Measurements from ENCODE around the gene HHAT. TPM values are rescaled to one million over a fixed set of nuclear protein-coding genes. Genes with fewer than 3 reads are reported as not detected.

The HHAT gene
- total RNA-seq, 2 donors from 2014 or later: 1.2 to 1.5 TPM

DNA sequence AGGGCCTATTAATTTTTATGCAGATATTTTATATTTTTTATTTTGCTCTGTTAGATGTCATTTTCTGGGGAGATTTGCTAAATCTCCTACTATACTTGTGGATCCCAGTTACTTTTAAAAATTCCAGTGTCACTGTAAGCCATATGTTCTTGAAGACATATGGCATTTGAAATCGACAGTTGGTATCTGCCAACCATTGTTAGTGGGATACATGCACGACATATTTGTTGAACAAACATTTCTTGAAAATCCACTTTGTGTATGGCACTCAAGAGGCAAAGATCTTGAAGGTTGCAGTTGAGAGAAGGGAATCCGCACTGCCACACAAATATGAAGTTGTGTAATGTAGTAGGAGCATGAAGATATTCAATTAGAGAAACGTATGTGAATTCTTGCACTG, 287.7 kb downstream of the HHAT start:
- no peak overlapping the region for H3K4me3 Mint-ChIP-seq
- H3K4me1 Mint-ChIP-seq (ENCODE audit: low read depth): no peaks in the 10 kb centered on the region
- H3K27me3 Mint-ChIP-seq (ENCODE audit: low read depth): no peaks in the 10 kb centered on the region
- H3K9me3 Mint-ChIP-seq: peaks cover 0 to 2% of the 10 kb centered on the region in 2 donors
- H3K27ac Mint-ChIP-seq: no peak overlapping the region
- H3K36me3 Mint-ChIP-seq (ENCODE audit: insufficient read depth in 2 of 2): no peaks in the 10 kb centered on the region
- no peak for ATAC-seq (replicated peaks in 1 of 2)
- no peak for DNase-seq

- H3K4me1 Mint-ChIP-seq (ENCODE audit: low read depth): no peaks in the 10 kb centered on the region
- ATAC-seq (replicated peaks in 1 of 2) (no peak), DNase-seq (no peak)
- peaks cover 0 to 2% of the 10 kb centered on the region in 2 donors for H3K9me3 Mint-ChIP-seq
- H3K36me3 Mint-ChIP-seq (ENCODE audit: insufficient read depth in 2 of 2): no peaks in the 10 kb centered on the region
- H3K27me3 Mint-ChIP-seq (ENCODE audit: low read depth): no peaks in the 10 kb centered on the region
- H3K27ac Mint-ChIP-seq: no peak overlapping the region
- H3K4me3 Mint-ChIP-seq: no peak overlapping the region
Measured at GRCh38 chr1:210617293-210617692, 288.6 kb downstream of the HHAT start.

- Mint-ChIP-seq H3K9me3 (peaks cover 0 to under 1% of the 10 kb centered on the region in 2 donors), H3K4me3 (no peak overlapping the region), H3K27me3 (ENCODE audit: low read depth) (no peaks in the 10 kb centered on the region), H3K36me3 (ENCODE audit: insufficient read depth in 2 of 2) (no peaks in the 10 kb centered on the region), H3K27ac (no peak overlapping the region), H3K4me1 (ENCODE audit: low read depth) (no peaks in the 10 kb centered on the region)
- no peak for DNase-seq
- ATAC-seq (replicated peaks in 1 of 2): no peak
Measured at GRCh38 chr1:210618369-210618768, 289.7 kb downstream of the HHAT start.

- no peaks in the 10 kb centered on the region for H3K9me3 Mint-ChIP-seq
- no peak for DNase-seq
- no peak for ATAC-seq (replicated peaks in 1 of 2)
- no peak overlapping the region for H3K4me3 Mint-ChIP-seq
- no peaks in the 10 kb centered on the region for H3K4me1 Mint-ChIP-seq (ENCODE audit: low read depth)
- H3K27ac Mint-ChIP-seq: no peak overlapping the region
- no peaks in the 10 kb centered on the region for H3K27me3 Mint-ChIP-seq (ENCODE audit: low read depth)
- no peaks in the 10 kb centered on the region for H3K36me3 Mint-ChIP-seq (ENCODE audit: insufficient read depth in 2 of 2)
Measured at GRCh38 chr1:210620867-210621488, 292.3 kb downstream of the HHAT start.

GRCh38 chr1:210621712-210622111, 293.0 kb downstream of the HHAT start:
- H3K9me3 Mint-ChIP-seq: no peaks in the 10 kb centered on the region
- H3K4me1 Mint-ChIP-seq (ENCODE audit: low read depth): no peaks in the 10 kb centered on the region
- no peak for DNase-seq
- no peak overlapping the region for H3K4me3 Mint-ChIP-seq
- H3K27me3 Mint-ChIP-seq (ENCODE audit: low read depth): no peaks in the 10 kb centered on the region
- H3K36me3 Mint-ChIP-seq (ENCODE audit: insufficient read depth in 2 of 2): no peaks in the 10 kb centered on the region
- ATAC-seq (replicated peaks in 1 of 2): no peak
- no peak overlapping the region for H3K27ac Mint-ChIP-seq

- no peaks in the 10 kb centered on the region for H3K36me3 Mint-ChIP-seq (ENCODE audit: insufficient read depth in 2 of 2)
- ATAC-seq (replicated peaks in 1 of 2) (no peak), DNase-seq (no peak)
- no peak overlapping the region for H3K27ac Mint-ChIP-seq
- no peaks in the 10 kb centered on the region for H3K27me3 Mint-ChIP-seq (ENCODE audit: low read depth)
- no peak overlapping the region for H3K4me3 Mint-ChIP-seq
- H3K9me3 Mint-ChIP-seq: no peaks in the 10 kb centered on the region
- no peaks in the 10 kb centered on the region for H3K4me1 Mint-ChIP-seq (ENCODE audit: low read depth)
Measured at GRCh38 chr1:210624722-210625121, 296.0 kb downstream of the HHAT start.

DNA sequence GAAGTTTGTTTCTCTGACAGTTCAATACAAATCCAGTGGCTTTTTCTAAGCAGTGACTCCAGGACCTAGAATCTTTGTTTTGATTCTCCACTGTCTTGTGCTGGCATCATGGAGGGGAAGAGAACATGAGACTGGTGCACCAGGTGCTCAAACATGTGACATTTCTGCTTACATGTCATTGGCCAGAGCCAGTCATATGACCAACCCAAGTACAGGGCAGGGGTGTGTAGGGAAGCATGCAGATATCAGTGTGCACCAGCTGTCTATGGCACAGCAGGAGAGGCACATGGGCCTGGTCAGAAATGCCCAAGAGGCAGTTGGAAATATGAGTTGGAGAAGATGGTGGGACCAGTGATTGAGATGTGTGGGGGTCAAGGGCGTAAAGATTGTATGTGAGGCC, 297.0 kb downstream of the HHAT start:
- DNase-seq (no peak), ATAC-seq (replicated peaks in 1 of 2) (no peak)
- Mint-ChIP-seq H3K9me3 (no peaks in the 10 kb centered on the region), H3K27ac (no peak overlapping the region), H3K4me1 (ENCODE audit: low read depth) (no peaks in the 10 kb centered on the region), H3K4me3 (no peak overlapping the region), H3K36me3 (ENCODE audit: insufficient read depth in 2 of 2) (no peaks in the 10 kb centered on the region), H3K27me3 (ENCODE audit: low read depth) (no peaks in the 10 kb centered on the region)

- Mint-ChIP-seq H3K4me3 (no peak overlapping the region), H3K27me3 (ENCODE audit: low read depth) (no peaks in the 10 kb centered on the region), H3K9me3 (no peaks in the 10 kb centered on the region), H3K36me3 (ENCODE audit: insufficient read depth in 2 of 2) (no peaks in the 10 kb centered on the region), H3K27ac (no peak overlapping the region), H3K4me1 (ENCODE audit: low read depth) (no peaks in the 10 kb centered on the region)
- ATAC-seq (replicated peaks in 1 of 2) (no peak), DNase-seq (no peak)
Measured at GRCh38 chr1:210626341-210626740, 297.6 kb downstream of the HHAT start.

DNA sequence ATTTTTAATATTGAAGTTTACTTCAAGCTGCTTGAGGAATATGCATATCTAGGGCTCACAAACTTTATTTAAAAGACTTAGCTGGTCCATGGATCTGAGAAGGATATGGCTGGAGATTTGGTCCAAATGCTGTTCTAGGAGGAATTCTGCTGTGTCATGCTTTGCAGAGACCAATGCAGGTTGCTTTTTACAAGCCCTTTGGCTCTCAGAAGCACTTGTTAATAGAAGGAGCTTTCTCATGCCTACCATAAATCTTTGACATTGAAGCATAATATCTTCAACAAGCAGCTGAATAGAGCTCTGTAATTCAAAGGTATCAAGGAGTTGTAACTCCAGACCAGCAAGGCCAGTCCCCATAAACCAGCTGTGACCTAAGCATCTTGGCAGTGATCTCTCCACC, 299.1 kb downstream of the HHAT start:
- ATAC-seq (replicated peaks in 1 of 2): no peak
- Mint-ChIP-seq H3K4me3 (no peak overlapping the region), H3K9me3 (no peaks in the 10 kb centered on the region), H3K36me3 (ENCODE audit: insufficient read depth in 2 of 2) (no peaks in the 10 kb centered on the region), H3K4me1 (ENCODE audit: low read depth) (no peaks in the 10 kb centered on the region), H3K27ac (no peak overlapping the region), H3K27me3 (ENCODE audit: low read depth) (no peaks in the 10 kb centered on the region)
- DNase-seq: no peak

- no peak overlapping the region for H3K27ac Mint-ChIP-seq
- no peak for ATAC-seq (replicated peaks in 1 of 2)
Measured at GRCh38 chr1:210629276-210629675, 300.6 kb downstream of the HHAT start.

GRCh38 chr1:210631399-210631798, 302.7 kb downstream of the HHAT start:
- no peak for ATAC-seq (replicated peaks in 1 of 2)
- Mint-ChIP-seq H3K36me3 (ENCODE audit: insufficient read depth in 2 of 2) (no peaks in the 10 kb centered on the region), H3K27me3 (ENCODE audit: low read depth) (no peaks in the 10 kb centered on the region), H3K27ac (no peak overlapping the region), H3K4me1 (ENCODE audit: low read depth) (no peaks in the 10 kb centered on the region), H3K4me3 (no peak overlapping the region), H3K9me3 (no peaks in the 10 kb centered on the region)
- no peak for DNase-seq

More at GRCh38 chr1:210629276-210629675, 300.6 kb downstream of the HHAT start:
- Mint-ChIP-seq H3K27me3 (ENCODE audit: low read depth) (no peaks in the 10 kb centered on the region), H3K9me3 (no peaks in the 10 kb centered on the region), H3K36me3 (ENCODE audit: insufficient read depth in 2 of 2) (no peaks in the 10 kb centered on the region), H3K4me1 (ENCODE audit: low read depth) (no peaks in the 10 kb centered on the region), H3K4me3 (no peak overlapping the region)
- no peak for DNase-seq

DNA sequence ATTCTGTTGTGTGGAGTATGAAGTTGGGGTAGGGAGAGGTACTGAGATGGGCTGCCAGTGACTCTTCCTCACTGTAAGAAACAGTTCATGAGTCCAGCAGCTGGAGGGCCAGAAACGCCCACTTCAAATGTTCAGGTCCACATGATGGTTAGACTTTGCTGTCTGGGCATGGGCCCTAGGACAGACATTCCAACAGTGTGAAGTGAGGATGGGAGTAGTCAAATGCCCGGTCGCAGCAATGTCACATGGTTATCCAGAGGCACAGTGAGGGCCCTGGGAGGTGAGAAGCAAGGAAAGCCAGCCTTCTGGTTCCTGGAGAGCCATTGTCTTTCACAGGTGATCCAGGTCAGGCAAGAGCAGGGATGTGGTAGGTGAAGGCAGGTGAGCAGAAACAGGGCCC, 304.4 kb downstream of the HHAT start:
- Mint-ChIP-seq H3K27me3 (ENCODE audit: low read depth) (no peaks in the 10 kb centered on the region), H3K36me3 (ENCODE audit: insufficient read depth in 2 of 2) (no peaks in the 10 kb centered on the region), H3K4me1 (ENCODE audit: low read depth) (no peaks in the 10 kb centered on the region), H3K27ac (no peak overlapping the region), H3K9me3 (no peaks in the 10 kb centered on the region), H3K4me3 (no peak overlapping the region)
- no peak for DNase-seq
- ATAC-seq (replicated peaks in 1 of 2): no peak

DNA sequence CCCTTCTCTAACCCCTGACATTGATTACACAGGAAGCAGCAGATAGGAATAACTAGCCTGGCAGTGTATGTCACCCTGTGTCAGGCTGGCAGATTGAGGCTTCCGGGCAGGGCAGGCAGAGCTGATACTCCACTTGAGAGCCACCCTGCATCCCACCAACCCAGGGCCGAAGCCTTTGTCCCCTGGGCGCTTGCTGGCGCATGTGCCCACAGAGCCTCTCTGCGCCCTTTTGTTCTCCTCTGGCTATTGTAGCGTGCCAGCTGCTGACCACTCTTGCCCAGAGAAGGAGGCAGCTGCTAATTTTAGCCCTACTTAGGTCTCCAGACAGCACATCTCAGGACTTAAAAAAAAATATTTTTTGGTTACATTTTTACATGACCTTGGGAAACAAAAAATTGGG, 304.9 kb downstream of the HHAT start:
- Mint-ChIP-seq H3K27me3 (ENCODE audit: low read depth) (no peaks in the 10 kb centered on the region), H3K4me3 (no peak overlapping the region), H3K27ac (no peak overlapping the region), H3K4me1 (ENCODE audit: low read depth) (no peaks in the 10 kb centered on the region), H3K9me3 (no peaks in the 10 kb centered on the region), H3K36me3 (ENCODE audit: insufficient read depth in 2 of 2) (no peaks in the 10 kb centered on the region)
- no peak for DNase-seq
- no peak for ATAC-seq (replicated peaks in 1 of 2)

GRCh38 chr1:210635108-210635507, 306.4 kb downstream of the HHAT start:
- H3K4me1 Mint-ChIP-seq (ENCODE audit: low read depth): no peaks in the 10 kb centered on the region
- no peak for ATAC-seq (replicated peaks in 1 of 2)
- peaks cover 0 to 3% of the 10 kb centered on the region in 2 donors for H3K9me3 Mint-ChIP-seq
- no peaks in the 10 kb centered on the region for H3K36me3 Mint-ChIP-seq (ENCODE audit: insufficient read depth in 2 of 2)
- no peak overlapping the region for H3K4me3 Mint-ChIP-seq
- no peak overlapping the region for H3K27ac Mint-ChIP-seq
- H3K27me3 Mint-ChIP-seq (ENCODE audit: low read depth): no peaks in the 10 kb centered on the region
- no peak for DNase-seq
